Measurements from ENCODE around the gene MSL3B.

Gene MSL3B

DNA sequence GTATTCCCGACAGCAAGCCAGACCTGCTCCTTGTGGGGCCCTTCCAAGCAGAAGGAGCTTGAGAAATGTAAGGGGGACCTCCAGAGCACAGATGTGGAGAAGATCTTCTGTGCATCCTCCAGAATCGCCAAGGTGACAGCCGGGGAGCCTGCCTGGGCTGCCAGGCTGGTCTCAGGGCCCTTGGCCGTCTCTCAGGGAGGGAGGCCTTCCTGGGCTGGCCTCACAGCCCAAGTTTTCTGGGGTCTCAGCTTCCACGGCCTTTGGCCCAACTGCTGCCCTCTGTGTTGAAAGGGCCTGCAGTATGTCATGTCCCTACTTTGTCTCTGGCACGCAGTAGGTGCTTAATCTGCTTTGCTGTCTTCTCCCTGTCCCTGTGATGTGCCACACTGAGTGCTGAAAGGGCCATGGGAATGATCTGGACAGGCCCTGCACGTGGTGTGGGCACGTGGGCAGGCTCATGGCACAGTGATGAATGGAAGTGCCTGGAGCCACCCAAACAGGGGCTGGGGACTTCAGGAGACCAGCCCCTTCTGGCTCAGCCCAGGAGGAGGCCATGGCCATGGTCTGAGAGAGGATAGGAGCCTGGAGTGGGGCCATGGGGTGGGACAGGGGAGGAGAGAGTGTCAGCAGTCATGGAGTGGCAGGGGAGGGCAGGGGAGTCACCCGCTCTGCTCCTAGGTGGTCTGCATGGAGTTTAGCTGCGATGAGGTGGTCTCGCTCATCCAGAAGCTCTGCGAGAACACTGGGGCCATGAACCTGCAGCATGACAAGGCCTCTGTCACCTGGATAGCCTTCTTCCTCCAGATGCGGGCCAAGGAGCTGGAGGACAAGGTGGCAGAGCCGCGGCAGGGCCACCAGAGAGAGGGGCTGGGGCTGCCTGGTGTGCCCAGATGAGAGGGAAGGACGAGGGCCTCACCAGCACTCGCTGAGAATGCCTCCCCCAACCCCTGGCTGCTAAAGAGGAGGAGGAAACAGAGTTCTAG lies 49.3 kb downstream of the MSL3B start:
- TF ChIP-seq SP1 (IDR thresholded peaks at IDR 0.05) (no peak), FOXK2 (IDR thresholded peaks at IDR 0.05) (no peak), ARNT (IDR thresholded peaks at IDR 0.05) (no peak), LEF1 (IDR thresholded peaks at IDR 0.05; ENCODE audit: borderline replicate concordance) (no peak), TARDBP (IDR thresholded peaks at IDR 0.05) (no peak), L3MBTL2 (conservative IDR thresholded peaks at IDR 0.05) (no peak), NFRKB (IDR thresholded peaks at IDR 0.05) (no peak), FOXM1 (IDR thresholded peaks at IDR 0.05; ENCODE audit: borderline replicate concordance) (no peak), FOXA1 (IDR thresholded peaks at IDR 0.05) (no peak), HDGF (IDR thresholded peaks at IDR 0.05; ENCODE audit: borderline replicate concordance) (no peak), ZNF384 (IDR thresholded peaks at IDR 0.05) (no peak), ELF4 (IDR thresholded peaks at IDR 0.05) (no peak), SUZ12 (IDR thresholded peaks at IDR 0.05) (no peak), CTBP1 (IDR thresholded peaks at IDR 0.05; ENCODE audit: borderline replicate concordance) (no peak), BHLHE40 (IDR thresholded peaks at IDR 0.05; ENCODE audit: borderline replicate concordance) (no peak)
- TF ChIP-seq, protein P1, sequence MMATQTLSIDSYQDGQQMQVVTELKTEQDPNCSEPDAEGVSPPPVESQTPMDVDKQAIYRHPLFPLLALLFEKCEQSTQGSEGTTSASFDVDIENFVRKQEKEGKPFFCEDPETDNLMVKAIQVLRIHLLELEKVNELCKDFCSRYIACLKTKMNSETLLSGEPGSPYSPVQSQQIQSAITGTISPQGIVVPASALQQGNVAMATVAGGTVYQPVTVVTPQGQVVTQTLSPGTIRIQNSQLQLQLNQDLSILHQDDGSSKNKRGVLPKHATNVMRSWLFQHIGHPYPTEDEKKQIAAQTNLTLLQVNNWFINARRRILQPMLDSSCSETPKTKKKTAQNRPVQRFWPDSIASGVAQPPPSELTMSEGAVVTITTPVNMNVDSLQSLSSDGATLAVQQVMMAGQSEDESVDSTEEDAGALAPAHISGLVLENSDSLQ (IDR thresholded peaks at IDR 0.05): no peak
- ChIA-PET POLR2A (no interaction called here), CTCF (no interaction called here)
- no peak for DNase-seq (ENCODE audit: extremely low spot score)

DNA sequence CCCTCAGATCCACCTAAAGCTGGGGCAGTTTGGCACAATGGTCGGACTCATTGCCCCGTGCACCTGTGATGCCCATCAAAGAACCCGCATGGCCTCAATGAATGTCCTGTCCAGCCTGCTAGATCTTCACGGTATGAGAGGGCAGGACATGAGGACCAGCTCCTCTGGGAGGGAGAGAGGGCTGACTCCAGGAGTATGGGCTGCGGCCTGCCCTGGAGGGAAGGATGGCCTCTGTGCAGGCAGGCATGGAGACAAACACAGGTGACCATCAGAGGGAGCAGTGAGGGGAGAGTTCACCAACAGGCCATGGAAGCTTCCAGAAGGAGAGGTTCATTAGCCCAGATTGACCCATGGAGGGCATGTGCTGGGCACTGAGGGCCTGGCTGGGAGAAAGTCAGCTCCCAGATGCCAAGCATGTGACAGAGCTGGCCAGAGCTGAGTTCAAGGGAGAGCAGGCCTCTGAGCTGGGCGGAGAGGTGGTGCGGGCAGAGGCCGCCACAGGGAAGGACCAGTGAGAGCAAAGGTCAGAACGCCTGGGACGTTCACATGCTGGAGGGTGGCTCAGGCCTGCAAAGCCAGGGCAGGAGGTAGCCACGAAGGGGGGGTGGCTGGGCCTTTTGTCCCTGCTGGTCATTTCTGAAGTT lies 50.1 kb downstream of the MSL3B start:
- ChIA-PET CTCF (no interaction called here), POLR2A (no interaction called here)
- no peak for DNase-seq (ENCODE audit: extremely low spot score)
- TF ChIP-seq LEF1 (IDR thresholded peaks at IDR 0.05; ENCODE audit: borderline replicate concordance): no peak
- TF ChIP-seq, protein P1 (IDR thresholded peaks at IDR 0.05): no peak
- no peak for TF ChIP-seq FOXA1 (IDR thresholded peaks at IDR 0.05)
- TF ChIP-seq ELF4 (IDR thresholded peaks at IDR 0.05): no peak
- no peak for TF ChIP-seq FOXM1 (IDR thresholded peaks at IDR 0.05; ENCODE audit: borderline replicate concordance)
- no peak for TF ChIP-seq SP1 (IDR thresholded peaks at IDR 0.05)
- TF ChIP-seq ARNT (IDR thresholded peaks at IDR 0.05): no peak
- no peak for TF ChIP-seq NFRKB (IDR thresholded peaks at IDR 0.05)
- TF ChIP-seq L3MBTL2 (conservative IDR thresholded peaks at IDR 0.05): no peak
- TF ChIP-seq FOXK2 (IDR thresholded peaks at IDR 0.05): no peak
- TF ChIP-seq SUZ12 (IDR thresholded peaks at IDR 0.05): no peak
- TF ChIP-seq TARDBP (IDR thresholded peaks at IDR 0.05): no peak
- no peak for TF ChIP-seq BHLHE40 (IDR thresholded peaks at IDR 0.05; ENCODE audit: borderline replicate concordance)
- TF ChIP-seq HDGF (IDR thresholded peaks at IDR 0.05; ENCODE audit: borderline replicate concordance): no peak
- no peak for TF ChIP-seq CTBP1 (IDR thresholded peaks at IDR 0.05; ENCODE audit: borderline replicate concordance)
- TF ChIP-seq ZNF384 (IDR thresholded peaks at IDR 0.05): no peak

- ChIA-PET CTCF (no interaction called here), POLR2A (no interaction called here)
- DNase-seq (ENCODE audit: extremely low spot score): no peak
- no peak for TF ChIP-seq SUZ12 (IDR thresholded peaks at IDR 0.05)
- TF ChIP-seq ELF4 (IDR thresholded peaks at IDR 0.05): no peak
- no peak for TF ChIP-seq FOXK2 (IDR thresholded peaks at IDR 0.05)
- TF ChIP-seq FOXM1 (IDR thresholded peaks at IDR 0.05; ENCODE audit: borderline replicate concordance): no peak
- TF ChIP-seq SP1 (IDR thresholded peaks at IDR 0.05): no peak
- TF ChIP-seq L3MBTL2 (conservative IDR thresholded peaks at IDR 0.05): no peak
- TF ChIP-seq, protein P1 (IDR thresholded peaks at IDR 0.05): no peak
- TF ChIP-seq LEF1 (IDR thresholded peaks at IDR 0.05; ENCODE audit: borderline replicate concordance): no peak
- TF ChIP-seq NFRKB (IDR thresholded peaks at IDR 0.05): no peak
- TF ChIP-seq BHLHE40 (IDR thresholded peaks at IDR 0.05; ENCODE audit: borderline replicate concordance): no peak
Observed at GRCh38 chr2:233817361-233817911, 50.8 kb downstream of the MSL3B start.

- ChIA-PET CTCF (interaction anchor here (0.6 kb wide), 1 partner anchor 1300 kb away, joined by 3 read pairs; no protein-coding TSS in a partner anchor), POLR2A (no interaction called here)
- no peak for DNase-seq (ENCODE audit: extremely low spot score)
- TF ChIP-seq HDGF (IDR thresholded peaks at IDR 0.05; ENCODE audit: borderline replicate concordance) (no peak), FOXM1 (IDR thresholded peaks at IDR 0.05; ENCODE audit: borderline replicate concordance) (no peak), SP1 (IDR thresholded peaks at IDR 0.05) (no peak), NFRKB (IDR thresholded peaks at IDR 0.05) (no peak), TARDBP (IDR thresholded peaks at IDR 0.05) (no peak), FOXK2 (IDR thresholded peaks at IDR 0.05) (no peak), ELF4 (IDR thresholded peaks at IDR 0.05) (no peak), ARNT (IDR thresholded peaks at IDR 0.05) (no peak), ZNF384 (IDR thresholded peaks at IDR 0.05) (no peak), SUZ12 (IDR thresholded peaks at IDR 0.05) (no peak), L3MBTL2 (conservative IDR thresholded peaks at IDR 0.05) (no peak), BHLHE40 (IDR thresholded peaks at IDR 0.05; ENCODE audit: borderline replicate concordance) (no peak)
- TF ChIP-seq, protein P1 (IDR thresholded peaks at IDR 0.05): no peak
Observed at GRCh38 chr2:233816771-233817170, 51.4 kb downstream of the MSL3B start.
